ENCODE results near the gene HOXB5.

DNA sequence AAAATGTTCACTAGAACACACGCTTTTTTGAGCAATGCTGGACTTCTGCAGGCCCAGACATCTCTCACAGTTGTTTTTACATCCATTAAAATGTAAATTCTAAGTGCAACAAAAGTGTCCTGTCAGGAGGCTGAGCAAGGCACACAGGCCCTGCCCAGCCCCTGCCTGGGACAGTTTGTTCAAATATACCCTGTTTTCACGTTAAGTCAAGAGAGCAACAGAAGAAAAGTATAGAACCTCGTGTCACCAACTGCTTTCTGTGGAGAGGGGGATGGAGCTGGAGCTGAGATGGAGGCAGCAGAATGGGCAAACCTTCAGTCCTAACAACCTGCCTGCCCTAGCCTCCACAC lies 44.3 kb downstream of the HOXB5 start:
- TF ChIP-seq, protein P1, sequence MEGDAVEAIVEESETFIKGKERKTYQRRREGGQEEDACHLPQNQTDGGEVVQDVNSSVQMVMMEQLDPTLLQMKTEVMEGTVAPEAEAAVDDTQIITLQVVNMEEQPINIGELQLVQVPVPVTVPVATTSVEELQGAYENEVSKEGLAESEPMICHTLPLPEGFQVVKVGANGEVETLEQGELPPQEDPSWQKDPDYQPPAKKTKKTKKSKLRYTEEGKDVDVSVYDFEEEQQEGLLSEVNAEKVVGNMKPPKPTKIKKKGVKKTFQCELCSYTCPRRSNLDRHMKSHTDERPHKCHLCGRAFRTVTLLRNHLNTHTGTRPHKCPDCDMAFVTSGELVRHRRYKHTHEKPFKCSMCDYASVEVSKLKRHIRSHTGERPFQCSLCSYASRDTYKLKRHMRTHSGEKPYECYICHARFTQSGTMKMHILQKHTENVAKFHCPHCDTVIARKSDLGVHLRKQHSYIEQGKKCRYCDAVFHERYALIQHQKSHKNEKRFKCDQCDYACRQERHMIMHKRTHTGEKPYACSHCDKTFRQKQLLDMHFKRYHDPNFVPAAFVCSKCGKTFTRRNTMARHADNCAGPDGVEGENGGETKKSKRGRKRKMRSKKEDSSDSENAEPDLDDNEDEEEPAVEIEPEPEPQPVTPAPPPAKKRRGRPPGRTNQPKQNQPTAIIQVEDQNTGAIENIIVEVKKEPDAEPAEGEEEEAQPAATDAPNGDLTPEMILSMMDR (IDR thresholded peaks at IDR 0.05): no peak
- TF ChIP-seq POLR2AphosphoS5 (IDR thresholded peaks at IDR 0.05) (no peak), EP300 (IDR thresholded peaks at IDR 0.05) (no peak)

Data from gastroesophageal sphincter (tissue), 3 donors.